Calu3 (cell line): ENCODE data around the gene MEN1. TPM values are rescaled to one million over a fixed set of nuclear protein-coding genes. Genes with fewer than 3 reads are reported as not detected.

Experiments
- total RNA-seq: library from RNA; stranded (reverse); gene quantifications from 2 replicates; pipeline ENCODE4 v1.2.3, GENCODE V29; 2022

The MEN1 gene
- total RNA-seq, 1 experiment from 2014 or later: 39.8 TPM

Other genes starting within 250 kb of the MEN1 start
- gene SLC22A12, start 219.3 kb downstream of the MEN1 start, total RNA-seq: not detected in 2 replicates
- not detected in 2 replicates for gene NRXN2, start 87.4 kb downstream of the MEN1 start, total RNA-seq
- gene RASGRP2, start 66.4 kb downstream of the MEN1 start, total RNA-seq: not detected in 2 replicates
- gene PYGM, start 50.6 kb downstream of the MEN1 start, total RNA-seq: 1.4 and 1.8 TPM in 2 replicates
- gene SF1, start 32.0 kb downstream of the MEN1 start, total RNA-seq: 312 and 319 TPM in 2 replicates
- gene MAP4K2, start 7.3 kb downstream of the MEN1 start, total RNA-seq: 17.0 and 17.4 TPM in 2 replicates
- 26.5 and 33.0 TPM in 2 replicates for gene CDC42BPG, start 34.1 kb upstream of the MEN1 start, total RNA-seq
- gene EHD1, start 68.1 kb upstream of the MEN1 start, total RNA-seq: 92.8 and 101 TPM in 2 replicates
- gene ATG2A, start 106.7 kb upstream of the MEN1 start, total RNA-seq: 29.6 and 35.8 TPM in 2 replicates
- gene PPP2R5B, start 114.1 kb upstream of the MEN1 start, total RNA-seq: 9.9 and 12.2 TPM in 2 replicates
- not detected in 2 replicates for gene GPHA2, start 125.3 kb upstream of the MEN1 start, total RNA-seq
- 0.56 TPM in 1 of 2 replicates, not detected in the other for gene MAJIN, start 161.6 kb upstream of the MEN1 start, total RNA-seq
- gene BATF2, start 186.4 kb upstream of the MEN1 start, total RNA-seq: 4.5 and 11.3 TPM in 2 replicates
- 62.6 and 63.7 TPM in 2 replicates for gene ARL2, start 203.6 kb upstream of the MEN1 start, total RNA-seq
- 22.1 and 25.7 TPM in 2 replicates for gene SNX15, start 216.9 kb upstream of the MEN1 start, total RNA-seq
- 12.9 and 17.6 TPM in 2 replicates for gene SAC3D1, start 230.7 kb upstream of the MEN1 start, total RNA-seq
- gene NAALADL1, start 248.0 kb upstream of the MEN1 start, total RNA-seq: not detected in 2 replicates